GM18870 (cell line): ENCODE results near the gene ZFAND3.

ENCODE experiments used
- ATAC-seq: cut with Tn5 transposase; IDR thresholded peaks from one replicate; pipeline ENCODE4 v1.9.1; 2021; ENCODE audit warnings: moderate library complexity; ENCODE audit not compliant: unreplicated experiment

The ZFAND3 gene

DNA sequence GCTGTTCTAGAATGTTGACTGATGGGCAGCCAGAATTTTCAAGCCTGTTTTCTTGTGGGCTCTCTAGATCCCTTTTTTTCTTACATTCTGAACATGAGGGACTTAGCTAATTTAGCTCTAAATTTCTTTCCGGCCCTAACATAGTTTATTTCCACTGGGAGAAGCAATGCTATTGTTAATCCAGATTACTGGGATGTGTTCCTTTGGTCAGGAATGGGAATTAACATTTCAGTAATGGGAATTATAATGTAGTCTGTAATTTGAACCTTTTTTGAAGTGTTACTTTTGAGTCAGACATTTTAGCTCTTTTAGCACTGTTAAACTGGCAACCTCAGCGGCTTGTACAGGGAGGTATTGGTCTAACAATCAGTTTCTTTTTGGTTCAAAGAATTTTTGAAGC lies 7.5 kb downstream of the ZFAND3 start:
- ATAC-seq = no peak

DNA sequence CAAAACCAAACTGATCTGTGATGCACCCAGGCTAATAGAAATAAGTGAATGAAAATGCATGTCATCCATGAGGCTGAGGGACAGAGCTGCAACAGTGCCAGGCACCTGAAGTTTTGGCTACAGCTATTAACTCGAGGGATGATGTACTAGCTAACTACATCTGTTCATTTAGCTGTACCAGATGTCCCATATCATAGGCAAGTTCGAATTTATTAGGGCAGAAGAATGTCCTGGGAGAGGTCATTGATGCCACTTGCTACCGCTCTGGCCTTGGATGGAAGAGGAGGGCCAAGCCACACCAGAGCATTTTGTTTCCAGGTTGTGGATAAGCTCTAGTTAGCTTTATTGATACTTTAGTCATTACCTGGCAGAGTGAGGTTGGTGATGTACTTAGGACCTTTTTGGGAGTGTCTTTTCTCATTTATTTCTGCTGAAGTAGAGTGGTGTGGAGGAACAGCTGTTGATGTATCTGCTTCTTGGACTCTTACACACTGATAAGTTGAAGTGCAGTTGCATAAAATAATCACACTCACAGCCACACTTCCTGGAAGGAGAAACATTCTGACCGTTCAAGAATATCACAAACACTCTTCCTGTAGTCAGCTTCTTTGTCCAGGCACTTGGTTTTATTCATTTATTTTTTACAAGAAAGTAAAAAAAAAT lies 8.2 kb downstream of the ZFAND3 start:
- ATAC-seq = no peak

DNA sequence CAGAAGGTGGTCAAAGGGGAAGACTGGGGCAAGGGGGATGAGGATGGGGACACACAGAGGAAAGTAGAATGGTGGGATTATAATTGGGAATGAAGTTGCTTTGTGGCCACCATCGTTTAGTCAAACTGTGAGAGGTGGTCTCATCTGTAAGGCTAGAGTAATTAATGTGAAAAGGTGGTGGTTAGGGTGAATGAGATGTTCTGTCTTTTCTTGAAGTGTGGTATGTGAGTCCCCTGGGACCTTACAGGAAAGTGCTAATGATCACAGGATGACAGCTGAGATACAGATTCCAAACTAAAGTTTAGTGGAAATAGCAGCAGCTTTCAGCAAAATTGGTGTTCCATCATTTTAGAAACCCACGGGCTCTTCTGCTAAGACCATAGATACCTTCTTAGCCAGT lies 10.7 kb downstream of the ZFAND3 start:
- ATAC-seq = no peak

DNA sequence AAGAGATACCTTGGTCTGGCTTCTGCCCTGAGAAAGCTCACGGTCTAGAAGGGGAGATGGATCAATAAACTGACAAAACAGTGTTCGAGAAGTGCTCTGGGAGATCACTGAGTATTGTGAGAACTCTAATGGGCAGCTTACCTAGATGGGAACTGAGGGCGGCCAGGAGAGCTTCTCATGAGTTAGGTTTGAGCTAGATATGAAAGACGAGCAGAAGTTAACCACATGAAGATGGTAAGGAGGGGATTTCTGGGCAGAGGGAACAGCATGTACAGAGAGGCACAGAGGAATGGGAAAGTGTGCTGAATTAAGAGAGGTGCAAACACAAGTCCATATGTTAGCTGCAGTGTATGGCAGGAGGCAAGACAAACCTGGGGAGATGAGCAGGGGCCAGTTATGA lies 11.9 kb downstream of the ZFAND3 start:
- ATAC-seq = no peak

DNA sequence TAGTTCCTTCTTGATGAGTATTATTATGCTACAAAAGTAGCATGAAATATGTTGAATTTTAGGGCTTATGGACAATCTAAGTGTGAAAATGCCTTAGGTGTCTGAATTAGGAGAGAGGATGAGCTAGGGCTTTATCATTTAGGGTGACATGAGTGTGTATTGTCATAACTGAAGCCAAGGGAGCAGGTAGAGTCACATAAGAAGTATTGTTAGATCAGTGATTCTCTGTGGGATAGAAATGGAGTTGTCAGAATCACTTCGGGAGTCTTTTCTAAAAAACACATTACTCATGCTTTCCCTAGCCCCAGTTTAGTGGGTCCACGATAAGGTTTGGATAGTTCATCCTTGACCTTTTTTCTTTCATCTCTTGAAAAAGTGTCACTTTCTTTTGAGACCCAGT lies 16.4 kb downstream of the ZFAND3 start:
- ATAC-seq = no peak

DNA sequence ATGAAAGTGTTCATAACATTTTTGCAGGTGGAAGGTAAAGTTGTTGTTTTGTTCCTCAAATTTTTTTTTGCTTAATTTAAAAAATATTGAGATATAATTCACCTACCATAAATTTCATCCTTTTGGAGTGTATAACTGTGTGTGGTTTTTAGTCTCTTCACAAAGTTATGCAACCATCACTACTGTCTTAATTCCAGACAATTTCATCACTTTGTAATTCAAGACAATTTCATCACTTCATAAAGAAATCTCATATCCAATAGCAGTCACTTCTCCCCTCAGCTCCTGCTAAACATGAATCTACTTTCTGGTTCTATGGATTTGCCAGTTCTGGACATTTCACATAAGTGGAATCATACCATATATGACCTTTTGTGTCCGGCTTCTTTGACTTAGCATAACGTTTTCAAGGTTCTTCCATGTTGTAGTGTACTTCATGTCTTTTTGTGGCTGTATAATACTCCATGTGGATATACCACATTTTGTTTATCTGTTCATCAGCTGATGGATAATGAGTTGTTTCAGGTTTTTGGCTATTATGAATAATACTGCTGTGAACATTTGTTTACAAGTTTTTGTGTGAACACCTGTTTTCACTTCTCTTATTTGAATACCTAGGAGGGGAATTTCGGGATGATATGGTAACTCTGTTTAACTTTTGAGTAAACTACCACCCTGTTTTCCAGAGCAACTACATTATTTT lies 18.8 kb downstream of the ZFAND3 start:
- no peak for ATAC-seq

DNA sequence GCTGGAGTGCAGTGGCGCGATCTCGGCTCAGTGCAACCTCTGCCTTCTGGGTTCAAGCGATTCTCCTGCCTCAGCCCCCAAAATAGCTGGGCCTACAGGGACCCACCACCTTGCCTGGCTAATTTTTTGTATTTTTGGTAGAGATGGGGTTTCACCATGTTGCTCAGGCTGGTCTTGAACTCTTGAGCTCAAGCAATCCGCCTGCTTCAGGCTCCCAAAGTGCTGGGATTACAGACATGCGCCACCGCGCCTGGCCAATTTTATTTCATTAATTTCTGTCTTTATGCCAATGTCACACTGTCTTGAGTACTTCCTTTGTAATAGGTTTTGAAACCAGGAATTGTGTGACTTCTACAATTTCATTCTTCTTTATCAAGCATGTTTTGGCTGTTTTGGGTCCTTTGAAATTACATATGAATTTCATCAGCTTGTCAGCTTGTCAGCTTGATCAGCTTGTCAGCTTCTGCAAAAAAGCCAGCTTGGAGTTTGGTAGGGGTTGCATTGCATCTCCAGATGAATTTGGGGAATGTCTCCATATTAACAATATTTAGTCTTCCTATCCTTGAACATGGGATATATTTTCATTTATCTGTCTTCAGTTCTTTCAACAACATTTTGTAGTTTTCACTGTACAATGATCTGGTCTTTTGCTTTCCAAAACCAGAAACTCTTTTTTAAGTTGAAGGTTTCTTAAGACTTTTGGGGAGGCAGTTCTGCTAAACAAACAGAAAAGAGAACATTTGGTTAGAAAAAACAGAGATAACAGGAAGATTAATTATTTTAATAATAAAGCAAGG lies 20.8 kb downstream of the ZFAND3 start:
- no peak for ATAC-seq

DNA sequence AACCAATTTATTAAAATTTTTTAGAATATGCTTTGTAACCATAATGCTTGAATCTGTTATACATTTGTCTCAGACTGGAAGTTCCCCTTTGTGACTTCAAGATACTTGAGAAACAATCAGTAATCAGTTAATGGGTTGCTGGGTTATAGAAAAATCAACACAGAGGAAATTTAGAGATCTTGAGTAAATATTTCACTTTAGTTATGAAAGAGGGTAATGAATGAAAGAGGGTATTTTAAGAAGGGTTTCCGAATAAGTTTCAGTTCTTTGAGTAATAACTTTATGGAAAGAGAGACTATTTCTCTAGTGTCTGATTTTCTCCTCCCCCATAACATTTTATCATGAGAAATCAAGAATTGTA lies 21.4 kb downstream of the ZFAND3 start:
- ATAC-seq = no peak

DNA sequence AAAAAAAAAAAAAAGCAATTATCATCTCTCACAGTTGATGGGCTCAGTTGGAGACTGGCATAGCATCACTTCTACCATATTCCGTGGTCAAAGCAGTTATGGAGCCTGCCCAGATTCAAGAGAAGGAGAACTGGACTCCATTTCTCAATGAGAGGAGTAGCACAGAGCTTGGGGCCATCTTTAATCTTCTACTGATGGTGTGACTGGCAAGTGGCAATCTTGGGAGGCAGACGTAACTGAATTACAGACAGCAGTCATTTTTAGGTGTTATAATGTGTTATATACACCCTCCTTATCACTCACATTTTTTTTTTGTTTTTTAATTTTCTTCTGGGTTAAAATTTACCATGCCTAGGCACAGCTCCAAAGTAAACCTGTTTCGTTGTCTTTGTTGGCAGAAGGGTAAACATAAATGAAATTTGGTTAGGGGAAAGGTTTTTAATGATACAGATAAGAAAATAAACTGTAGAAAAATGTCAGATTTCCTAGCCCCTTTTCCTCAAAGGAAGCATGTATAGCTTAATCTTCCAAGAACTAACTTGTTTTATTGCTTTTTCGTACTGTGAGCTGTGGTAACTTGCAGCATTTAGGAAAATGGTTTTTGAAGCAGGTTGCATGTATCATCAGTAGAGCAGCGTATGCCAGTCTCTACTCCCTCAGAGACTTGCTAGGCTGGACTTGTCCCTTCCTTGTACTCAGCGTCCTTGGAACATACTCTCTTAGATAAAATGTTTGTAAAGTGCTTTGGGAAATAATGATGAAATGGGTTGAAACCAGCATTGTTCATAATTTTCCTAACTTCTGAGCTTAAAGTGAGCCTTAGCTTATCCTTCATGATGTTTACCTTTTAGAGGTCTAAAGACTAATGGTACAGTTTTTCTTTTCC lies 25.7 kb downstream of the ZFAND3 start:
- ATAC-seq = no peak

DNA sequence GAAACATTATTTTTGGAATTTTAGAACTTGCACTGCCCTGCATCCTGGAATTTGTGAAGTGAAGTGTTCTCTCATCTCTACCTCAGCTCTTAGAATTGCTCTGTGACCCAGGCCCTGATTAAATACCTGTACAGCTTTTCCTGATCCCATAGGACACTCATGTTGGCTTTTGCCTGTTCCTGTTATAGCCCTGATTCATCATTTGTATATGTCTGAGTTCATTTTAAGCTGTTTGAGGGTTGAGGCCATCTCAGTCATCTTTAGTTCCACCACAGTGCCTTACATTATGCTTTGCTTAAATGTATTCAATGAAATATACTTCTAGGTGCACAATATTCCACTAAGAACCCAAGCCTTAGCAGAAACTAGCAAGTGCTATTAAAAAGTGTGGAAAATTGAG lies 26.4 kb downstream of the ZFAND3 start:
- no peak for ATAC-seq

DNA sequence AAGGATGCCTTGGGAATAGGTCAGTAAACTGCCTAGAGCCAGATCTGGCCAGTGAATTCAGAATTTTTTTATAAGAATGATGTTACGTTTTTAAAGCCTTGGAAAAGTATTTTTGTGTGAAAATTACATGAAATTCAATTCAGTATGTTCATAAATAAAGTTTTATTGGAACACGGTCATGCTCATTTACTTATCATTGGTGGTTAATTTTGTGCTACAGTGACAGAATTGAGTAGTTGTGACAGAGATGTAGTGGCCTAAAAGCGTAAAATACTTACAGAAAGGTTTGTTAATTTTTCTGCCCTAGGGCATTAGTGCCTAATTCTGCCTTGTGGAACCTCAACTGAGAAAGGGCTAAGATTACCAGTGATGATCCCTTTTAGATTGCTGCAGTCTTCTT lies 28.2 kb downstream of the ZFAND3 start:
- no peak for ATAC-seq

DNA sequence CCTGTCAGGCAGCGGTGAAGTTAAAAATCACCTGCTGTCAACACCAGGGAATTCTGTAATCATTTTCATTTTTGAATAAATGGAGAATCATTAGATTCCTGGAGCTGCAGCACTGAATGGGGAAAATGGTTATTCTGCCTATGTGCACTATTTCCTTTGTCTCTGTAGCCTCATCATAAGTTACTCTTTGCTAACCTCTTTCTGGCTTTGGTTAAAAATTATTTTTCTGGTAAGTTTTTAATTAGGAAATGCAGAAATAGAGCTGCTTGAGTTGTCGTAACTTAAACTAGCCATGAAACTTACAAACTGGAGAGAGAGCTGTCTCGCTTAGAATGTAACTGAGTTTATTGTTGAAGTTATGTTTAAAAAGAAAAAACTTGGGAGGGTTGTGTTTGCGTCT lies 28.8 kb downstream of the ZFAND3 start:
- no peak for ATAC-seq

DNA sequence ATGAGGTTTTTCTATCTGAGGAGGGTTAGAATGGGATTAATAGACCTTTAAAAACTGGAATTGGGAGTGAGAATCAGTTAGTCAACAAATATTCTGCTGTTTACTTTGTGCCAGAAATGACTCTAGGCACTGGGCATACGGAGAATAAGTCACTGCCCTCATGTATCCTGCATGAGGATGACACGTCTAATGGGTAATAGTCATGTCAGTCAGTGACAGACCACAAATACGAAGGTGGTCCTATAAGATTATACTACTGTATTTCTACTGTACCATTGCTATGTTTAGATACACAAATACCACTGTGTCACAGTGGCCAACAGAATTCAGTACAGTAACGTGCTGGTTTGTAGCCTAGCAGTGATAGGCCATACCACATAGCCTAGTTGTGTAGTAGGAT lies 30.7 kb downstream of the ZFAND3 start:
- no peak for ATAC-seq

DNA sequence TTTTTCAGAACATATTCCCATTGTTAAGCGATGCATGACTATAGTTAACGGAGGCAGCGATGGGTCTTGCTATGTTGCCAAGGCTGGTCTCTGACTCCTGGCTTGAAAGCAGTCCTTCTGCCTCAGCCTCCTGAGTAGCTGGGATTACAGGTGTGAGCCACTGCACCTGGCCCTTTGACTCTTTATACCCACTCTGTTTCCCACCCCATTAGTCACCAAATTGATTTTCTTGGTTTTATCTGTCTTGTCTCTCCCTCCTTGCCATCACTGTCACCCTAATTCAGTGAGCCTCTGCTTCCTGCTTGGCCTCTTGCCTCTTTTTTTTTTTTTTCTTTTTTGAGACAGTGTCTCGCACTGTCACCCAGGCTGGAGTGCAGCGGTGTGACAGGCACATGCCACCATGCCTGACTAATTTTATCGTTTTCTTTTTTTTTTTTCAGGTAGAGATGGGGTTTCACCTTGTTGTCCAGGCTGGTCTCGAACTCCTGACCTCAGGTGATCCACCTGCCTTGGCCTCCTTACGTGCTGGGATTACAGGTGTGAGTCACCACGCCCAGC lies 31.3 kb downstream of the ZFAND3 start:
- ATAC-seq = no peak

DNA sequence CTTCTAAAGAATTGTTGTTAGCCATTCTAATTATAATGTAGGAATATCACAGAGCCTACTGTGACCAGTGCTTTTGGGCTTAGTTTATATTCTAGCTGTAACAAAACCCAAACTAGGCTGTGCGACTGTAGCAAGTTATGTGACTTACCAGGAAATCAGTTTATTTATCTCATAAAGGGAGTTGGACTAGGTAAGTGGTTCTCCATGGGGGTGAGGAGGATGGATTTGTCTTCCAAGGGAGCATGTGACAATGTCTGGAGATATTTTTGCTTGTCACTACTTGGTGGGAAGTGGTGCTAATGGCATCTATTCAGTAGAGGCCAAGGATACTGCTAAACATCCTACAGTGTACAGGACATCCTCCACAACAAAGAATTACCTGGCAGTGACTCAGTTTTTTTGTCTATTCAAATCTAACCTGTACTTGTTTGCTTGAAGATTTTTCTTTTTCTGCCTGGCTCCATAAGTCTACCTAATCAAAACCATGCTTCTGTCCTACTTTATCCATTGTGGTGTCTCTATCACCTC lies 32.5 kb downstream of the ZFAND3 start:
- no peak for ATAC-seq

DNA sequence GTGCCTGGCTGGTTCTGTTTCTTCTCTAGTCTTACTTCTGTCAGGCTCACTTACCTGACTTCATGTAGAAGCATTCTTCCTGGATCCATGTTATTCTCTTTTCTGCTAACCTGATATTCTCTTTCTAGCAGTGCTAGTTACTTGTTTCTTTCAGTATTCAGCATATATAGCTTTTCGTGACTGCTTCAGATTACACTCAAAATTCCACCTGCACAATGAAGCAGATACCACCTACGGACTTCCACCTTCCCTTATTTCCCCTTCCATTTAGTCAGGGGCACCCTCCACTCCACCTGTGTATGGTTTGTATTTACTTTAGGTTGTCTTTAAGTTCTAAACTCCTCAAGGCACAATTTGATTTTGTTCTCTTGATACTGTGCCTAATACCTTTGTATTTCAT lies 36.8 kb downstream of the ZFAND3 start:
- ATAC-seq = no peak

DNA sequence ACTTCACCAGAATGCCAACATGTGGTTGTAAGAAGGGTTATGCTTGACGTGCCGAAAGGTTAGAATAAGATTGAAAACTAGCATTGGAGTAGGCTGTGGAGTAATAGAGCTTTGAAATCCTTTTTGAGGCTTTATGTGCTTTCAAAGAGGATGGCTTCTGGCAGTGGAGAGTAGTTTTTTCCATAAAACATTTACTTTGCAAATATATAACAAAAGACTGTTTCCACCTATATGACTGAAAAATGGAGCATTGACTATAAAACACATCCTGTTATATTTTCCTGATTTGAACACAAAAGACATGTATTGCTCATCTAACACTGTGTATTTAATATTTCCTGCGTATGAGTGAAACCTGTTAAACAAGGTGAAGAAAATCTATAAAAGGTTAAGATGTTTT lies 38.8 kb downstream of the ZFAND3 start:
- ATAC-seq = no peak

DNA sequence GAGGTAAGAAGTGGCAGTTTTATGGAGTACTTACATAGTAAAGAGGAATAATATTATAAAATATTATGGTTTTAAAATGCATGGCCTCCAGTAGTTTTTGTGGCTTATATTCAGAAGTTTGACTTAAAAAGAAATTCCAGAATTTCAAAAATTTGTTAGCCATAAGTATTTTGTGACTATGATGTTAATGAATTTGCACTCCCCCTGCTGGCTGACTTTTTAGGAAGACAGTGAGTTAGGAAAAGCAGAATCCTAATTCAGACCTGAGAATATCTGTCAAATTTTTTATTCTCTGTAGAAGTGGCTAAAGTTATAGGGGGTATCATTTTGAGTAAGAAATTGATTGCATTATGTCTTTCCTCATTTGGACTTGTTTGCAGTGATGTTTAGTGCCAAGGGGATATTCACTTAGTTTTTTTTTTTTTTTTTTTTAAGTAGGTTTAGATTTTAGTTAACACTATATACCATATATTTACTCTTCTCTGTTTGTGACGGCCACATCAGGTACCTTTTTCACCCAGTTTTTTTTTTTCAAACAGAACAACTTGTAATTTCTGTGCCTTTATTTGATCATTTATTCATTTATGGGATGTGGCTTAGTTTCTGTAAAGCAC lies 40.8 kb downstream of the ZFAND3 start:
- no peak for ATAC-seq

DNA sequence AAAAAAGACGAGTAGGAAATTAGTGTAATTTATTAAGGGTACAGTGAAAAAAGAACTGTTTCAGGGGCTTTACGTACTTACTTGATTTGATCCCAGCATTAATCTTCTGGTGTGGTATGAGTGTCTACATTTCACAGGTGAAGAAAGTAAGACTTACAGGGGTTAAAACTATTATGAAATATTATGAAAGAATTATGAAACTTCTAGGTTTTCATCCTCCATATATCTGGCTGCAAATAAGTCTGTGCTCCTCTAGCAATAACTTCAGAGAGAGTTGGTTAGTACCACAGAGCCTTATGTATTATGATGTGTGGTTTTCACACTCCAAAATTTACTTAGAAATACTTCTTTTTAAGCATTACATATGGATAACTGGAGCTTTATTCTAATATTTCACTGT lies 41.9 kb downstream of the ZFAND3 start:
- ATAC-seq = no peak

DNA sequence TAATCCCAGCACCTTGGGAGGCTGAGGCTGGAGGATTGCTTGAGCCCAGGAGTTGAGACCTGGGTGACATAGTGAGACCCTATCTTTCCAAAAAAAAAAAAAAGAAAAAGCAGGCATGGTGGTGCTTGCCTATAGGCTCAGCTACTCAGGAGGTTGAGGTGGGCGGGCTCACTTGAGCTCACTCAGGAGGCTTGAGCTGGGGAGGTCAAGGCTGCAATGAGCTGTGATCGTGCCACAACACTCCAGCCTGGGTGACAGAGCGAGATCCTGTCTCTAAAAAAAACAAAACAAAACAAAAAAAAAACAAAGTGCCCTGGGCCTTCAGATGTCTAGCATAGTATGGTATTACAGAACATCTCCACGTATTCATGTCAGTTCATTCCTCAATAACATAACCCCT lies 42.9 kb downstream of the ZFAND3 start:
- ATAC-seq = no peak
